NCI-H1417 (cell line): Measurements from ENCODE around the gene KLHL14.

ENCODE experiments used
- DNase-seq, 3 experiments: peaks; one replicate each; lab custom pipeline; 2025; lab: John Stamatoyannopoulos, UW

KLHL14 gene

GRCh38 chr18:32637226-32637625 lies 135.6 kb downstream of the KLHL14 start:
- no peak for DNase-seq

DNA sequence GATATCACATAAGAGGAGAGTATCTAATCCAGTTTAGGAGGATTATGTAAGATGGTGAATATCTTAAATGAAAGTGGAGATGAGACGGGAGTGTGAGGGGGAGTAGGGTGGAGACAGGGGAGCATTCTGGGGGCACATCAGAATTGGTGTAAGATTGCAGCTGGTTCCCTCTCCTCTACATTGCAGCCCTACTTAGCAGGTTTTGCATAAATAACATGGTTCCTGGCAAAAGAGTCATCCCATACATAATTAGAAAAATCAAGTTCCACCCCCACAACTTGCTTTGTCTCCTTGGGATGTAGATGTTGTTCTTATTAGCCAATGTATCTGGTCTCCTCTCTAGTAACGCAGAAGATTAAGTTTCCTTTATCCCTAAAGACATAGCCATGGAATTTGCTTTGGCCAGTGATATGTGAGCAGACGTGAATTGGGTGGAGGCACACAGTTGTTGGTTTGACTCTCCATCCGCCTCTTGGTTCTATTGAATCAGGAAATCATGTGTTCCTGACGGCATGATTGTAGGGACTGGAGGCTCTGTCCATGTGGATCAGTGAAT lies 137.9 kb downstream of the KLHL14 start:
- DNase-seq, result no peak

GRCh38 chr18:32629981-32630700 lies 142.7 kb downstream of the KLHL14 start:
- no peak for DNase-seq

DNA sequence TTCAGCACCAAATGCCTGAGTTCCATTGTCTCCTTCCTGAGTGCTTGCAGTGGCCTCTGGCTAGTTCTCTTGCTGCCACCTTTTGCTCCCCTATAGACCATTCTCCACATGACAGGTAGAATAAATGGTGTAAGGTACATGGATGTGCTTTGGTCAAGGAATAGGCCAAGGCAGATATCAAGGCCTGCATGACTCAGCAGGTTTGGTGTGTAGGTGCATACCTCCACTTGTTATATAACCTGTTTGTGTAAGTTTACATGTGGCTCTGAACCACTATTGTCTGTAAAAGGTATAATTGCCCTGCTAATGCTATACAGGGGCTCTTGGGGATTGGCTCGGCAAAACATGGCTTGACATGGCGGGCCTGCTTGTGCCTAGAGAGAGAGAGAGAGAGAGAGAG lies 143.5 kb downstream of the KLHL14 start:
- DNase-seq, result no peak

DNA sequence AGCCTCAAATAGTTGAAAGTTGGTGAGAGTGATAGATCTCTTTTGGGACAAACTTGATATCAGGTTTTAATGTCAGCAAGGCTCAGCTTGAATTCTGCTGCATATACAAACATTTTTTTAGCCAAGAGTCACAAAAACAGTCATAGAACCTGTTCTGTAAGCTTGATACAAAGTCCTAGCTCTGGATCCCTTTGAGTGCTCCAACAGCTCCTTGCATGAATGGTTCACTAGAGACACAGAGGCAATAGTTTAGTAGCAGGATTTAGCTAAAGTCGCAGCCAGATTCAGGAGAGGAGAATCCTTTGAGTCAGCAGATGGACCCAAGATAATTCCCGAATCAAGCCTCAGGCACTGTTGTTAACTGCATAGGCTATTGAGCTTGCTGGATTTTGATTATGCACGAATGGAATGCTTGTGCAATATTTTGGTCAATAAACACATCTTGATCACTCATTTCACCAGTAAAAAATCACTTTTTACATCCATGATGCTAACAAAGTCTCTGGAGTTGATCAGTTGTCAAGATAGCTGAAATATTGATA lies 148.6 kb downstream of the KLHL14 start:
- no peak for DNase-seq

DNA sequence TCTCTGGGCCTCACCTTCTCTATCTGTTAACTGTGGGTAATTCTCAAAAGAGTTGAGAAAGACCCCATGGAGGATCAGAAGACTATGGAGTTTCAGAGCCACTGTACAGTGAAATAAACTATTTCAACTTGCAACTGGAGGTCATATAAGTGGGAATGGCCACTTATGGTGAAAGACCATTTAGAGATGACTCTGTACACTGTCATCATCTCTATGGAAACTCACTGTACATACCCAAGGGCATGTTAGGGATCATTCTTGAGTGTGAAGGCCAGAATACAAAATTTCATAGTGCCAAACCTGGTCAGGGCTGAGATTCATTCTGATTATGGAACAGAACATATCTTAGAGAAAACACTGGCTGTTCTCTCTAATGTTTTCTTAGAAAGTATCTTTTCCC lies 149.3 kb downstream of the KLHL14 start:
- DNase-seq, result no peak
